ENCODE data around the gene KIF26A. TPM values are rescaled to one million over a fixed set of nuclear protein-coding genes. Genes with fewer than 3 reads are reported as not detected.

The KIF26A gene
- total RNA-seq, 6 donors from 2014 or later, result 1.8 to 7.3 (median 3.5) TPM

DNA sequence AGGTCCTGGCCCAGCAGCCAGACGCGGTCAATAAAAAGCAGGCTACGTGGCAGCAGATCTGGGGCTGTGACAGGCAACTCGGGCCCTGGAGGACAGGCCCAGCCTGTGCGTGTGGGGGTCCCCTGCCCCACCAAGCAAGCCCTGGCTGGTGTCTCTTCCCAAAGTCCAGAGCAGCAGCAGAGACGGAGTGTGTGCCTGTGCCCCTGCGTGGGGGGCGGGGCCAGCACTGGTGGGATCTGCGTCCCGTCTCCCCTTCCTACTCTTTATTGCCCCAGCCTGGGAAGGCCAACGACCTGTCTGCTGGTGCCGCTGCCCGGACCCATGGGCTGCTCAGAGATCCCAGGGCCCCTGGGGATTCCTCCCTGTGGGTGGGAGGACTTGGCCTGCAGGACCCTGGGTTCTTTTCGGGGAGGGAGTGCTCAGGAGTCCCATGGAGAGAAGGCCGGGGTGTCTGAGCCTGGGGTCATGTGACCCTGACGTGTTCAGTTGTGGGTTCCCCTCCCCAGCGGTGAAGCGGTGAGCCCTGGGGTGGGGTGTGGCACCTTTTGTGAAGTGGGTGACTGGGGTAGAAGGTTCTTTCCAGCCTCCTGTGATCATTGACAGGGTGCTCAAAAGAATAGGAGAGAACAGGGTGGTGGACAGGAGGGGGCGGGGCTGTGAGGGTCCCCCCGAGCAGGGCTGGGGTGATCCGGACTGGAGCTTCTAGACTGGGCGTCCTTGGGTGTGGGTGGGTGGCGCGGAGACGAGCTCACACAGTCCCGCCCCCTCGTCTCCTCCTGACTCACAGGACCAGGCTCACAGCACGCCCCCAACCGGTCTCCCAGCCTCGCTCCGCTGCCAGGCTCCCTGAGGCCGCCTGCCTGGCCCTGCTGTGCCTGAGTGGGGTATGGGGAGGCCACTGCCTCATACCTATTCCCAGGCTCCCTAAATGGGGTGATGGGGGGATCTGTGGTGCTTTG, 30.5 kb upstream of the KIF26A start:
- TF ChIP-seq, protein P1, sequence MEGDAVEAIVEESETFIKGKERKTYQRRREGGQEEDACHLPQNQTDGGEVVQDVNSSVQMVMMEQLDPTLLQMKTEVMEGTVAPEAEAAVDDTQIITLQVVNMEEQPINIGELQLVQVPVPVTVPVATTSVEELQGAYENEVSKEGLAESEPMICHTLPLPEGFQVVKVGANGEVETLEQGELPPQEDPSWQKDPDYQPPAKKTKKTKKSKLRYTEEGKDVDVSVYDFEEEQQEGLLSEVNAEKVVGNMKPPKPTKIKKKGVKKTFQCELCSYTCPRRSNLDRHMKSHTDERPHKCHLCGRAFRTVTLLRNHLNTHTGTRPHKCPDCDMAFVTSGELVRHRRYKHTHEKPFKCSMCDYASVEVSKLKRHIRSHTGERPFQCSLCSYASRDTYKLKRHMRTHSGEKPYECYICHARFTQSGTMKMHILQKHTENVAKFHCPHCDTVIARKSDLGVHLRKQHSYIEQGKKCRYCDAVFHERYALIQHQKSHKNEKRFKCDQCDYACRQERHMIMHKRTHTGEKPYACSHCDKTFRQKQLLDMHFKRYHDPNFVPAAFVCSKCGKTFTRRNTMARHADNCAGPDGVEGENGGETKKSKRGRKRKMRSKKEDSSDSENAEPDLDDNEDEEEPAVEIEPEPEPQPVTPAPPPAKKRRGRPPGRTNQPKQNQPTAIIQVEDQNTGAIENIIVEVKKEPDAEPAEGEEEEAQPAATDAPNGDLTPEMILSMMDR (IDR thresholded peaks at IDR 0.05), result no peak
- no peak for TF ChIP-seq POLR2A (IDR thresholded peaks at IDR 0.05)
- no peak for TF ChIP-seq POLR2AphosphoS5 (IDR thresholded peaks at IDR 0.05)
- no peak for TF ChIP-seq EP300 (IDR thresholded peaks at IDR 0.05)
- WGBS, 2 donors, result 72 to 100% methylated on average over 1 to 32 of the region's 32 CpGs
- peak; percentile 61 to 77 for DNase-seq
- Histone ChIP-seq H3K4me3 (no peak overlapping the region), H3K36me3 (no peaks in the 10 kb centered on the region), H3K27ac (no peak overlapping the region), H3K4me1 (peaks cover 4 to 39% (median 13%) of the 10 kb centered on the region in 4 donors), H3K27me3 (no peaks in the 10 kb centered on the region), H3K9me3 (no peaks in the 10 kb centered on the region)
- peak in 1 of 2 donors; percentile 0 for ATAC-seq (ENCODE audit: low FRiP score in 2 of 2)

DNA sequence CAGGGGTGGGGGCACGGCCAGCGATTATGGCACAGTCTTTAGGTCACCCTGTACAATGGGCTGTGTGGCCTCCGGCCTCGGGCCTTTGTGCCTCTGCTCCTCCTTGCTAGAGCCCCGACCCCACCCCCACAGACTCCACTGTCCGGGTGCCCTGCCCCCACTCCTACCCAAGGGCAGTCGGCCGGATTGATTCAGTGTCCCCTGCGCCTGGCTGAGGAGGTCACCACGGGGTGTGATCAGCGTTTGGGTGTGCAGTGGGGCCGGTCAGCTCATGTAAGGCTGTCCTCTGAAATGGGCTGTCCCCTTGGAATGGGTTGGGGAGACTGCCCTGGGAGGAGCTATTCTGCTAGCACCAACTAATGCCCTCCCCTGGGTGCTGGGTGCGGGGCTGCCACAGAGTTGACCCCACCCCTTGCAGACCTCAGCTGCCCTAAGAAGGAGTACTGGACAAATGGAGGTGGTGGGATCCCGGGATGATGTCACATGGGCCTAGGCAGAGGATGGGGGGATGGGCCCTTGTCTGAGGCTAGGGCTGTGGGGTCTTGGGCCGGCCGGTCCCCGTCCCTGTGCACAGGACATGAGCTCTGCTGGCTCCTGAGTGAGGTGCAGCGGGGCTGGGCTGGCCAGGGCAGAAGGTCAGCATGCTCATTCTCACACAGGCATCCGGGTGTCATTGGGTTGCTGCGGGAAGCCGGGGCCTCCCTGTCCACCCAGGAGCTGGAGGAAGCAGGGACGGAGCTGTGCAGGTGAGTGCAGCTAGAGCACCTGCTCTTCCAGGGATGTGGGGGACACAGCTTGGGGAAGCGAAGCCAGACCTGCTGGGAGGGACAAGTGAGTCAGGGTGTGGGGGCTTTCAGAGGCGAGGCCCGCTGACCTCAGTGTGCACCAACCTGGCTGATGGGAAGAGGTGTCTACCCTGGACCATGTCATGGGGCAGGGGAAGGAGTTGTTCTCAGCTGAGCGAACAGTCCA, 29.5 kb upstream of the KIF26A start:
- DNase-seq (peak in 1 of 2 donors; percentile 71), ATAC-seq (ENCODE audit: low FRiP score in 2 of 2) (no peak)
- WGBS, 2 donors, result 53 to 55% methylated on average over 10 to 26 of the region's 26 CpGs
- Histone ChIP-seq H3K9me3 (no peaks in the 10 kb centered on the region), H3K4me1 (peaks cover under 1 to 29% (median 5%) of the 10 kb centered on the region in 4 donors), H3K27ac (no peak overlapping the region), H3K36me3 (no peaks in the 10 kb centered on the region), H3K4me3 (no peak overlapping the region), H3K27me3 (no peaks in the 10 kb centered on the region)
- no peak for TF ChIP-seq EP300 (IDR thresholded peaks at IDR 0.05)
- TF ChIP-seq, protein P1 (IDR thresholded peaks at IDR 0.05), result no peak

DNA sequence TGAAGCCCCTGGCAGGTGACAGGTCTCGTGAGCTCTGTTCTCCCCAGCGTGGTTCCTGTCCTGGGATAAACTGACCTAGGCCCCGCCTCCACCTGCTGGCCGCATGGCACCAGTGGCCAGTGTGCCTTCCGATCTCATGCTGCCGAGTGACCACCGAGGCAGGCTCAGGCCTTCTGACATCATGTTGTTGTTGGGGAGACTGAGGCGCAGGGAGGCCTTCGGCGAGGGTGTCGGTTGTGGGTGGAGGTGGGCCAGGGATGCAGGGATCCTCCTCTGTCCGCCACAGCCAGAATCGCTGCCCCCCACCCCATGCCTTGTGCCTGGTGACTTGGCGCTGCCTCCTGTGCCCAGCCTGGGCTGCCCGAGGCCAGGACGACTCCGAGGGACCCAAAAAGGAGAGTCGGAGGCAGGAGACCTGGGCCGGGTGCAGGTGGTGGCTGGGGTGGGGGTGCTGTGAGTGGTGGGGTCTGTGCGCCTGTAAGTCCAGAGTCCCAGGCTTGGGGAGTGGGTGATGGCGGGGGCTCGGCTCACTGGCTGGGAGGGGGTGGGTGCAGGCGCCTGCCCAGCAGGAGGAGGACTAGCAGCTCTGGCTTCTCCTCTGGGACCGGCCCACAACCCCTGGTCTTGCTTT, 28.5 kb upstream of the KIF26A start:
- Histone ChIP-seq H3K4me1 (peaks cover 0 to 20% (median 2%) of the 10 kb centered on the region in 4 donors), H3K36me3 (no peaks in the 10 kb centered on the region), H3K27me3 (no peaks in the 10 kb centered on the region), H3K4me3 (no peak overlapping the region), H3K27ac (no peak overlapping the region), H3K9me3 (no peaks in the 10 kb centered on the region)
- DNase-seq (peak in 1 of 2 donors; percentile 77), ATAC-seq (ENCODE audit: low FRiP score in 2 of 2) (no peak)
- WGBS, 2 donors, result 87 to 90% methylated on average over 9 to 21 of the region's 24 CpGs
- TF ChIP-seq POLR2A (IDR thresholded peaks at IDR 0.05), result no peak
- TF ChIP-seq, protein P1 (IDR thresholded peaks at IDR 0.05), result no peak
- no peak for TF ChIP-seq POLR2AphosphoS5 (IDR thresholded peaks at IDR 0.05)
- no peak for TF ChIP-seq EP300 (IDR thresholded peaks at IDR 0.05)

DNA sequence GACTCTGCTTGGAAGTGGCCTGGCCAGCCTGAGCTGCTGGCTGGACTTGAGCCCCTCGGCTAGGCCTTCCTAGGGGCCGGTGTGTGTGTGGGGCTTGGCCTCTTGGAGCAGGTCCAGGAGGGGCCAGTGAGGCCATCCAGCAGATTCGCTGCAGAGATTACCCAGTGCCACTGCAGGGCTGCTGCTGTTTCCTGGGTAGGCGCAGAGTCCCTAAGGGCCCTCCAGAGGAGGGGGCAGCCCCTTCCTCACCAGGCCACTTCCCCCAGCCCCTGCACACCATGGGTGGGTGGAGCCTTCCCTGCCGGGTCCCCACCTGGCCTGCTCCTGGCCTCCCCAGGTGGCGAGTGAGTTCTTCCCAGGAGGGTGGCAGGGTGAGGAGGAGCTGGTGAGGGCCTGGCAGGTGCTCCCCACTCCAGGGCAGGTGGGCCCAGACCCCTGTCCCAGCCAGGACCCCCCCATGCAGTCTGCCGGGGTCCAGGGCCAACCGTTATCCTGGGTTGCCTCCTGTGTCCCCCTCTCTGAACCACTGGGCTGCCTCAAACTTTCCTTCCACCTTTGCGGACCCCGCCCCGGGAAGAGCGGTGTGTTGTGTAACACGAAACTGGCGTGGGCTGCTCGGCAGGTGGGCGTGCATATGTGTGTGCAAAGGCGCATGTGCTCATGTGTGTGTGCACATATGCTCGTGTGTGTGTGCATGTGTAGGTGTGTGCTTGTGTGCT, 27.7 kb upstream of the KIF26A start:
- H3K4me1 ChIP-seq, result peaks cover 0 to 18% (median 2%) of the 10 kb centered on the region in 4 donors
- ATAC-seq (ENCODE audit: low FRiP score in 2 of 2), result no peak
- WGBS, 2 donors, result 42 to 51% methylated on average over 13 to 18 of the region's 18 CpGs

More for the DNA sequence above, 27.7 kb upstream of the KIF26A start:
- peak in 1 of 2 donors; percentile 69 for DNase-seq
- Histone ChIP-seq H3K36me3 (no peaks in the 10 kb centered on the region), H3K27ac (no peak overlapping the region), H3K9me3 (no peaks in the 10 kb centered on the region), H3K4me3 (no peak overlapping the region), H3K27me3 (no peaks in the 10 kb centered on the region)
- TF ChIP-seq EP300 (IDR thresholded peaks at IDR 0.05), result no peak
- TF ChIP-seq POLR2AphosphoS5 (IDR thresholded peaks at IDR 0.05), result no peak
- TF ChIP-seq, protein P1 (IDR thresholded peaks at IDR 0.05), result no peak
- no peak for TF ChIP-seq POLR2A (IDR thresholded peaks at IDR 0.05)
